H1 (cell line): ENCODE data around the gene PIAS4. TPM values are rescaled to one million over a fixed set of nuclear protein-coding genes. Genes with fewer than 3 reads are reported as not detected.

Experiments used
- CTCF ChIA-PET: fragments of 300-600 bp; sonication (Branson Sonifier 250); formaldehyde crosslinking; loops from one replicate; lab custom pipeline; 2021; ENCODE audit not compliant: partially characterized antibody; lab: Charles Lee
- POLR2A ChIA-PET: fragments of 300-600 bp; sonication (Branson Sonifier 250); formaldehyde crosslinking; loops from one replicate; lab custom pipeline; 2021; ENCODE audit warnings: inconsistent platforms; ENCODE audit not compliant: partially characterized antibody; lab: Charles Lee
- DNase-seq, 2 experiments: peaks; one replicate each; pipeline versions ENCODE4 v3.0.0 to v3.0.0-alpha.2; 2010 to 2022; ENCODE audit warnings: low spot score in 2 of 2, low read depth in 1 of 2, mixed read lengths in 1 of 2
- FAIRE-seq: peaks from 2 replicates; lab custom pipeline; 2011; peaks lifted over from hg19 to GRCh38; lab: Jason Lieb, UNC
- H2AFZ ChIP-seq: 2 replicates; pipeline ENCODE4 v1.8.1; 2012; ENCODE audit warnings: low read length, inconsistent platforms
- H2AK5ac ChIP-seq: 2 replicates; pipeline ENCODE4 v1.6.1; 2013; ENCODE audit warnings: low read depth, low read length
- H2BK120ac ChIP-seq: replicated peaks from 2 replicates; pipeline ENCODE3; 2013; ENCODE audit warnings: low read depth, low read length, inconsistent platforms
- H2BK12ac ChIP-seq: 2 replicates; pipeline ENCODE4 v1.6.1; 2013; ENCODE audit warnings: low read depth, low read length
- H2BK15ac ChIP-seq: 2 replicates; pipeline ENCODE4 v1.6.1; 2013; ENCODE audit warnings: low read length
- H2BK20ac ChIP-seq: 2 replicates; pipeline ENCODE4 v1.6.1; 2013; ENCODE audit warnings: low read length
- H2BK5ac ChIP-seq: 2 replicates; pipeline ENCODE4 v1.6.1; 2013; ENCODE audit warnings: low read depth, low read length
- H3K14ac ChIP-seq: 2 replicates; pipeline ENCODE4 v1.6.1; 2013; ENCODE audit warnings: inconsistent platforms; ENCODE audit not compliant: insufficient read length
- H3K18ac ChIP-seq: 2 replicates; pipeline ENCODE4 v1.6.1; 2013; ENCODE audit warnings: low read length; ENCODE audit errors: extremely low read depth
- H3K23ac ChIP-seq: 2 replicates; pipeline ENCODE4 v1.6.1; 2013; ENCODE audit warnings: inconsistent platforms; ENCODE audit not compliant: insufficient read length
- H3K23me2 ChIP-seq: 2 replicates; pipeline ENCODE4 v1.6.1; 2013; ENCODE audit warnings: low read depth, low read length
- H3K27ac ChIP-seq: 2 replicates; pipeline ENCODE4 v1.6.1; 2011; ENCODE audit warnings: low read depth, low read length, inconsistent platforms
- H3K27me3 ChIP-seq, 4 experiments: replicated peaks in 1 of 4; 1 replicate in 1 of 4; 2 replicates in 3 of 4; pipeline versions ENCODE4 v1.6.1 to v1.8.1; 2011 to 2013; ENCODE audit warnings: low read length in 3 of 4, mild to moderate bottlenecking in 3 of 4, inconsistent platforms in 2 of 4, mixed read lengths in 2 of 4, moderate library complexity in 1 of 4; ENCODE audit not compliant: control insufficient read depth in 3 of 4, insufficient read depth in 3 of 4; ENCODE audit errors: extremely low read depth in 1 of 4
- H3K36me3 ChIP-seq, 4 experiments: 2 replicates each; pipeline versions ENCODE4 v1.6.1 to v1.8.1; 2011 to 2013; ENCODE audit warnings: mild to moderate bottlenecking in 4 of 4, low read length in 3 of 4, moderate library complexity in 2 of 4, control low read depth in 1 of 4, inconsistent platforms in 1 of 4; ENCODE audit not compliant: insufficient read depth in 4 of 4, control insufficient read depth in 2 of 4
- H3K4ac ChIP-seq: replicated peaks from 2 replicates; pipeline ENCODE3; 2013; ENCODE audit warnings: low read length, low read depth, mixed read lengths, inconsistent platforms; ENCODE audit not compliant: insufficient read length
- H3K4me1 ChIP-seq, 4 experiments: replicated peaks in 1 of 4; 1 replicate in 1 of 4; 2 replicates in 3 of 4; pipeline versions ENCODE4 v1.6.1 to v1.8.1; 2011 to 2013; ENCODE audit warnings: low read length in 3 of 4, inconsistent platforms in 2 of 4, mixed read lengths in 1 of 4; ENCODE audit not compliant: insufficient read depth in 4 of 4, control insufficient read depth in 3 of 4
- H3K4me2 ChIP-seq, 2 experiments: 2 replicates each; pipeline versions ENCODE4 v1.6.1 to v1.8.1; 2011 to 2013; ENCODE audit warnings: low read depth in 2 of 2, low read length in 2 of 2, control low read depth in 1 of 2, inconsistent platforms in 1 of 2, mild to moderate bottlenecking in 1 of 2; ENCODE audit not compliant: insufficient read depth in 1 of 2
- H3K4me3 ChIP-seq, 4 experiments: fragments of 200-600, 300-600 bp in 1 of 4; sonication (generic), shearing (Covaris generic), sonication (Bioruptor Twin) in 1 of 4; 2 replicates each; pipeline versions ENCODE4 v1.5.1 to v1.8.1; 2011 to 2016; ENCODE audit warnings: low read length in 4 of 4, low read depth in 3 of 4, control low read depth in 2 of 4, inconsistent platforms in 2 of 4, mild to moderate bottlenecking in 2 of 4, mixed read lengths in 1 of 4, moderate library complexity in 1 of 4; ENCODE audit not compliant: insufficient read depth in 2 of 4; ENCODE audit errors: extremely low read depth in 1 of 4
- H3K56ac ChIP-seq: replicated peaks from 2 replicates; pipeline ENCODE3; 2013; ENCODE audit warnings: low read depth, mild to moderate bottlenecking, mixed read lengths, low read length, inconsistent platforms; ENCODE audit not compliant: insufficient read length
- H3K79me1 ChIP-seq: 2 replicates; pipeline ENCODE4 v1.6.1; 2013; ENCODE audit warnings: low read depth, low read length, control low read depth
- H3K79me2 ChIP-seq, 2 experiments: 2 replicates each; pipeline versions ENCODE4 v1.6.1 to v1.8.1; 2012 to 2013; ENCODE audit warnings: low read length in 2 of 2, mild to moderate bottlenecking in 2 of 2, inconsistent platforms in 1 of 2; ENCODE audit not compliant: insufficient read depth in 2 of 2, control insufficient read depth in 1 of 2
- H3K9ac ChIP-seq, 4 experiments: replicated peaks in 1 of 4; 1 replicate in 1 of 4; 2 replicates in 3 of 4; pipeline versions ENCODE4 v1.6.1 to v1.8.1; 2011 to 2013; ENCODE audit warnings: low read depth in 3 of 4, low read length in 3 of 4, control low read depth in 2 of 4, mild to moderate bottlenecking in 2 of 4, moderate library complexity in 2 of 4, inconsistent platforms in 1 of 4; ENCODE audit errors: extremely low read depth in 1 of 4
- H3K9me3 ChIP-seq, 2 experiments: 2 replicates each; pipeline versions ENCODE4 v1.6.1 to v1.8.1; 2012 to 2013; ENCODE audit warnings: mild to moderate bottlenecking in 2 of 2, moderate library complexity in 2 of 2, control low read depth in 1 of 2, inconsistent platforms in 1 of 2, low read depth in 1 of 2, low read length in 1 of 2, mixed read lengths in 1 of 2; ENCODE audit not compliant: insufficient read depth in 2 of 2
- H4K20me1 ChIP-seq, 2 experiments: replicated peaks in 1 of 2; 2 replicates each; pipeline versions ENCODE3 to v1.8.1; 2011 to 2013; ENCODE audit warnings: inconsistent platforms in 2 of 2, low read length in 2 of 2, mild to moderate bottlenecking in 1 of 2; ENCODE audit not compliant: insufficient read depth in 2 of 2, control insufficient read depth in 1 of 2
- H4K5ac ChIP-seq: 2 replicates; pipeline ENCODE4 v1.6.1; 2013; ENCODE audit warnings: low read length, low read depth, mixed read lengths, inconsistent platforms; ENCODE audit not compliant: insufficient read length
- H4K8ac ChIP-seq: 2 replicates; pipeline ENCODE4 v1.8.0; 2013; ENCODE audit warnings: mild to moderate bottlenecking, moderate library complexity, low read length, inconsistent platforms; ENCODE audit not compliant: insufficient read depth; ENCODE audit errors: extremely low read depth
- H4K91ac ChIP-seq: replicated peaks from 2 replicates; pipeline ENCODE3; 2013; ENCODE audit warnings: low read length, mixed read lengths, inconsistent platforms; ENCODE audit not compliant: insufficient read length
- MAX ChIP-seq: IDR thresholded peaks from 2 replicates; pipeline ENCODE4 v1.6.1; 2012; ENCODE audit warnings: inconsistent platforms
- ZNF274 ChIP-seq: IDR thresholded peaks from 2 replicates; pipeline ENCODE4 v1.7.0; 2012; ENCODE audit warnings: low read length, borderline replicate concordance; ENCODE audit errors: extremely low read depth
- WGBS, 2 experiments: shearing (Covaris generic) in 1 of 2; methylation state at CpG; one replicate each; pipeline versions ENCODE4 v1.1.6 to v1.1.7; 2013 to 2015; ENCODE audit warnings: low lambda C conversion rate in 2 of 2, mixed read lengths in 2 of 2, inconsistent platforms in 1 of 2, low coverage in 1 of 2, missing lambda C conversion rate in 1 of 2; ENCODE audit not compliant: insufficient replicate concordance in 2 of 2, insufficient coverage in 1 of 2, insufficient read length in 1 of 2; ENCODE audit errors: extremely low coverage in 1 of 2, missing lambda C conversion rate in 1 of 2; 5-methylcytosine and 5-hydroxymethylcytosine counted together
- polyA plus RNA-seq, 7 experiments: library from polyadenylated mRNA; depleted of rRNA in 3 of 7; stranded (reverse) in 5 of 7; unstranded in 2 of 7; fragments of >200 nt in 5 of 7; fragments of 200-250 nt in 2 of 7; gene quantifications; 1 replicate in 5 of 7; 2 replicates in 1 of 7; 4 replicates in 1 of 7; pipeline versions ENCODE4 v1.2.1 to v1.2.3, GENCODE V29; 2011 to 2013; ENCODE audit warnings: missing spikeins in 2 of 7, mixed read lengths in 2 of 7
- total RNA-seq: library from RNA; stranded (reverse); fragmentation: NEBNext Ultra II Directional; extraction: Animal tissue kit (Norgen Biotek cat#: 25700); gene quantifications from 2 replicates; pipeline ENCODE4 v1.2.1, GENCODE V29; 2021

The PIAS4 gene
- total and polyA plus RNA-seq, 2 of the 8 experiments (the other 6 are each of a cell fraction or from before 2014, with no cell fraction given) = 30.2 to 51.4 TPM

- Histone ChIP-seq H3K18ac (no peak overlapping the region), H2BK120ac (no peak overlapping the region), H3K27me3 (no peaks in the 10 kb centered on the region), H4K20me1 (peaks cover 3 to 14% of the 10 kb centered on the region in 2 experiments), H2BK15ac (no peak overlapping the region), H2AK5ac (no peak overlapping the region), H3K79me1 (peaks cover 7% of the 10 kb centered on the region), H2BK20ac (no peak overlapping the region), H2AFZ (no peak overlapping the region), H4K5ac (no peak overlapping the region), H3K14ac (no peak overlapping the region), H3K23ac (no peak overlapping the region), H3K9ac (no peak overlapping the region), H4K8ac (no peak overlapping the region; the same call in 1 of the 2 replicates), H3K4ac (no peak overlapping the region), H3K23me2 (no peaks in the 10 kb centered on the region), H3K4me2 (no peak overlapping the region), H3K9me3 (no peaks in the 10 kb centered on the region), H3K36me3 (peaks cover 0 to 6% (median 3%) of the 10 kb centered on the region in 4 experiments; a peak in 2 of 8 replicates), H4K91ac (no peak overlapping the region), H3K4me3 (no peak overlapping the region), H3K56ac (no peak overlapping the region), H3K4me1 (peaks cover 0 to 11% (median 2%) of the 10 kb centered on the region in 4 experiments; a peak in 6 of 7 replicates), H3K79me2 (no peaks in the 10 kb centered on the region), H2BK12ac (no peak overlapping the region), H2BK5ac (no peak overlapping the region), H3K27ac (no peak overlapping the region)
- ChIA-PET CTCF (interaction anchor here (0.6 to 1.0 kb wide), 5 partner anchors 10 to 55 kb away, joined by 3 to 5 read pairs (median 3); no protein-coding TSS in a partner anchor), POLR2A (interaction anchor here (0.7 to 3.9 kb wide), 11 partner anchors 10 to 73 kb away, joined by 3 to 19 read pairs (median 4); no protein-coding TSS in a partner anchor)
- DNase-seq (no peak), FAIRE-seq (no peak)
- 95% methylated on average over 14 of the region's 14 CpGs; no CpG with 5 or more reads in 1 of the 2 experiments for WGBS, 2 experiments
- no peak for TF ChIP-seq ZNF274
- TF ChIP-seq MAX = no peak
These were observed 34.7 kb downstream of the PIAS4 start for GRCh38 chr19:4042064-4042730.
